CD4-positive, alpha-beta memory T cell (primary cell): ENCODE results near the gene KMT2B. TPM values are rescaled to one million over a fixed set of nuclear protein-coding genes. Genes with fewer than 3 reads are reported as not detected.

Experiments
- CTCF ChIA-PET: fragments of 350-600 bp; sonication (Branson Sonifier 250); formaldehyde crosslinking; loops from one replicate; lab custom pipeline; 2021; ENCODE audit warnings: inconsistent platforms; ENCODE audit not compliant: partially characterized antibody; lab: Charles Lee
- POLR2A ChIA-PET: fragments of 350-600 bp; sonication (Branson Sonifier 250); formaldehyde crosslinking; loops from one replicate; lab custom pipeline; 2021; ENCODE audit not compliant: partially characterized antibody; lab: Charles Lee
- DNase-seq, 5 donors: peaks; one replicate each; pipeline versions ENCODE4 v3.0.0 to v3.0.0-alpha.2; 2020 to 2022; ENCODE audit warnings: mixed read lengths in 1 of 5
- H3K27ac ChIP-seq: one replicate; pipeline ENCODE4 v1.7.0; 2013; ENCODE audit warnings: low read depth, low read length
- H3K27me3 ChIP-seq: 2 replicates; pipeline ENCODE4 v1.7.0; 2013; ENCODE audit warnings: mild to moderate bottlenecking, low read length, moderate library complexity; ENCODE audit not compliant: insufficient read depth
- H3K36me3 ChIP-seq: 2 replicates; pipeline ENCODE4 v1.7.0; 2013; ENCODE audit warnings: mild to moderate bottlenecking, low read length, moderate library complexity; ENCODE audit not compliant: insufficient read depth
- H3K4me1 ChIP-seq: 2 replicates; pipeline ENCODE4 v1.7.0; 2013; ENCODE audit warnings: mild to moderate bottlenecking, low read length, moderate library complexity; ENCODE audit not compliant: insufficient read depth
- H3K4me3 ChIP-seq, 2 donors: one replicate each; pipeline ENCODE4 v1.7.0; 2013; ENCODE audit warnings: low read length in 2 of 2, mild to moderate bottlenecking in 1 of 2
- H3K9me3 ChIP-seq, 2 donors: one replicate each; pipeline ENCODE4 v1.7.0; 2013; ENCODE audit warnings: low read length in 2 of 2, control low read depth in 1 of 2; ENCODE audit not compliant: control insufficient read depth in 1 of 2
- H3K27ac Mint-ChIP-seq, 7 donors: one replicate each; pipeline ENCODE4 v1.8.0; 2020 to 2021; ENCODE audit warnings: mixed read lengths in 7 of 7, mild to moderate bottlenecking in 6 of 7, inconsistent platforms in 3 of 7, moderate library complexity in 3 of 7
- H3K27me3 Mint-ChIP-seq, 2 donors: one replicate each; pipeline ENCODE4 v1.8.0; 2020 to 2021; ENCODE audit warnings: mixed read lengths in 2 of 2
- H3K36me3 Mint-ChIP-seq, 2 donors: one replicate each; pipeline ENCODE4 v1.8.0; 2020 to 2021; ENCODE audit warnings: mixed read lengths in 2 of 2, inconsistent platforms in 1 of 2, mild to moderate bottlenecking in 1 of 2
- H3K4me1 Mint-ChIP-seq, 4 donors: one replicate each; pipeline ENCODE4 v1.8.0; 2020 to 2021; ENCODE audit warnings: mixed read lengths in 4 of 4, mild to moderate bottlenecking in 1 of 4
- H3K4me3 Mint-ChIP-seq, 8 donors: one replicate each; pipeline ENCODE4 v1.8.0; 2020 to 2021; ENCODE audit warnings: mixed read lengths in 8 of 8, mild to moderate bottlenecking in 7 of 8, moderate library complexity in 6 of 8, inconsistent platforms in 3 of 8
- H3K9me3 Mint-ChIP-seq, 8 donors: one replicate each; pipeline ENCODE4 v1.8.0; 2020 to 2021; ENCODE audit warnings: mixed read lengths in 8 of 8, mild to moderate bottlenecking in 5 of 8, inconsistent platforms in 3 of 8, moderate library complexity in 1 of 8
- intact Hi-C: fragments of 100-400 bp; cut with micrococcal nuclease; formaldehyde crosslinking; loops from one replicate; pipeline ENCODE4 v1.15.1; 2023
- polyA plus RNA-seq, 2 donors: library from polyadenylated mRNA; unstranded; fragments of 300-500 nt; fragmentation: Illumina TruSeq; gene quantifications; one replicate each; pipeline ENCODE4 v1.2.3, GENCODE V29; 2021
- total RNA-seq, 2 experiments: library from RNA; stranded (reverse); gene quantifications; one replicate each; pipeline ENCODE4 v1.2.3, GENCODE V29; 2021

Gene KMT2B
- total and polyA plus RNA-seq, 4 experiments from 2014 or later = 2.8 to 84.3 (median 83.4) TPM; not detected in 1

DNA sequence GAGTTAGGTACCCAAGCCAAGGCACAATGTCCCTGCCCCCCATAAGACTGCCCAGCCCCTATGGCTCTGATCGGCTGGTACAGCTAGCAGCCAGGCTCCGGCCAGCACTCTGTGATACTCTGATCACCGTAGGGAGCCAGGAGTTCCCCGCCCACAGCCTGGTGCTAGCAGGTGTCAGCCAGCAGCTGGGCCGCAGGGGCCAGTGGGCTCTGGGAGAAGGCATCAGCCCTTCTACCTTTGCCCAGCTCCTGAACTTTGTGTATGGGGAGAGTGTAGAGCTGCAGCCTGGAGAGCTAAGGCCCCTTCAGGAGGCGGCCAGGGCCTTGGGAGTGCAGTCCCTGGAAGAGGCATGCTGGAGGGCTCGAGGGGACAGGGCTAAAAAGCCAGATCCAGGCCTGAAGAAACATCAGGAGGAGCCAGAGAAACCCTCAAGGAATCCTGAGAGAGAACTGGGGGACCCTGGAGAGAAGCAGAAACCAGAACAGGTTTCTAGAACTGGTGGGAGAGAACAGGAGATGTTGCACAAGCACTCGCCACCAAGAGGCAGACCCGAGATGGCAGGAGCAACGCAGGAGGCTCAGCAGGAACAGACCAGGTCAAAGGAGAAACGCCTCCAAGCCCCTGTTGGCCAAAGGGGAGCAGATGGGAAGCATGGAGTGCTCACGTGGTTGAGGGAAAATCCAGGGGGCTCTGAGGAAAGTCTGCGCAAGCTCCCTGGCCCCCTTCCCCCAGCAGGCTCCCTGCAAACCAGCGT is 3.0 kb upstream of the KMT2B start:
- Histone ChIP-seq H3K9me3 (no peaks in the 10 kb centered on the region), H3K4me1 (peaks cover 78% of the 10 kb centered on the region), H3K36me3 (no peaks in the 10 kb centered on the region), H3K27ac (peak overlapping the region; percentile 63), H3K4me3 (no peak overlapping the region), H3K27me3 (no peaks in the 10 kb centered on the region)
- H3K36me3 Mint-ChIP-seq = peaks cover 0 to 5% of the 10 kb centered on the region in 2 donors
- peaks cover 0 to 1% (median 0%) of the 10 kb centered on the region in 8 donors for H3K9me3 Mint-ChIP-seq
- peak overlapping the region; percentile 38 to 98 (median 91) for H3K27ac Mint-ChIP-seq
- ChIA-PET CTCF (interaction anchor here (0.6 to 6.0 kb wide), 6 partner anchors 11 to 55 kb away, joined by 3 to 54 read pairs (median 4); partner anchors contain the start of gene LIN37), POLR2A (interaction anchor here (1.2 to 6.3 kb wide), 4 partner anchors 12 to 30 kb away, joined by 3 to 61 read pairs (median 8); partner anchors contain the start of genes PSENEN, U2AF1L4 and ZBTB32)
- no peak for DNase-seq
- H3K4me1 Mint-ChIP-seq = peaks cover 49 to 82% (median 65%) of the 10 kb centered on the region in 4 donors
- intact Hi-C loops = no loop called here
- no peaks in the 10 kb centered on the region for H3K27me3 Mint-ChIP-seq
- H3K4me3 Mint-ChIP-seq = peak overlapping the region; percentile 48 to 82 (median 66)

DNA sequence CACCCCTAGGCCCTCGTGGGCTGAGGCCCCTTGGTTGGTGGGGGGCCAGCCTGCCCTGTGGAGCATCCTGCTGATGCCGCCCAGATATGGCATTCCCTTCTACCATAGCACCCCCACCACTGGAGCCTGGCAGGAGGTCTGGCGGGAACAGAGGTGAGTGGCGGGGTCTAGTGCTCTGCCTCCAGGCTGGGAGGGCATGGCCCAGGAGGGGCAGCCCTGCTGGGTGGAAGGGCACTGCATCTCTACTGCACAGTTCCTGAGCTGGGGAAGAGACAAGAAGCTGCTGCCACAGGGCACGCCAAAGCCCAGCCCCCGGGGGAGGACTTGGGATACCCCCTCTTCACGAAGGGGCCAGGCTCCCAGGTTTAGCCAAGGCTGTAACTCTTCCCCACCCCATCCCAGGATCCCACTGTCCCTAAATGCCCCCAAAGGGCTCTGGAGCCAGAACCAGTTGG is 2.4 kb upstream of the KMT2B start:
- ChIA-PET POLR2A (interaction anchor here (1.0 to 6.3 kb wide), 6 partner anchors 9 to 33 kb away, joined by 3 to 61 read pairs (median 4); partner anchors contain the start of genes IGFLR1, LIN37 and ZBTB32), CTCF (interaction anchor here (0.6 to 6.0 kb wide), 7 partner anchors 12 to 206 kb away, joined by 3 to 54 read pairs (median 4); partner anchors contain the start of gene LIN37)
- H3K4me1 ChIP-seq = peaks cover 76% of the 10 kb centered on the region
- Mint-ChIP-seq H3K36me3 (peaks cover 4 to 7% of the 10 kb centered on the region in 2 donors), H3K9me3 (peaks cover 0 to 1% (median 0%) of the 10 kb centered on the region in 8 donors), H3K4me1 (peaks cover 51 to 80% (median 66%) of the 10 kb centered on the region in 4 donors), H3K4me3 (peak overlapping the region in 3 of 8 donors; percentile 92 to 99 (median 94)), H3K27ac (peak overlapping the region in 6 of 7 donors; percentile 61 to 99 (median 92)), H3K27me3 (no peaks in the 10 kb centered on the region)
- peak overlapping the region; percentile 71 for H3K27ac ChIP-seq
- peak overlapping the region; percentile 68 to 81 for H3K4me3 ChIP-seq
- no peaks in the 10 kb centered on the region for H3K27me3 ChIP-seq
- no peaks in the 10 kb centered on the region for H3K9me3 ChIP-seq
- intact Hi-C loops = no loop called here
- H3K36me3 ChIP-seq = peaks cover 3% of the 10 kb centered on the region
- no peak for DNase-seq

DNA sequence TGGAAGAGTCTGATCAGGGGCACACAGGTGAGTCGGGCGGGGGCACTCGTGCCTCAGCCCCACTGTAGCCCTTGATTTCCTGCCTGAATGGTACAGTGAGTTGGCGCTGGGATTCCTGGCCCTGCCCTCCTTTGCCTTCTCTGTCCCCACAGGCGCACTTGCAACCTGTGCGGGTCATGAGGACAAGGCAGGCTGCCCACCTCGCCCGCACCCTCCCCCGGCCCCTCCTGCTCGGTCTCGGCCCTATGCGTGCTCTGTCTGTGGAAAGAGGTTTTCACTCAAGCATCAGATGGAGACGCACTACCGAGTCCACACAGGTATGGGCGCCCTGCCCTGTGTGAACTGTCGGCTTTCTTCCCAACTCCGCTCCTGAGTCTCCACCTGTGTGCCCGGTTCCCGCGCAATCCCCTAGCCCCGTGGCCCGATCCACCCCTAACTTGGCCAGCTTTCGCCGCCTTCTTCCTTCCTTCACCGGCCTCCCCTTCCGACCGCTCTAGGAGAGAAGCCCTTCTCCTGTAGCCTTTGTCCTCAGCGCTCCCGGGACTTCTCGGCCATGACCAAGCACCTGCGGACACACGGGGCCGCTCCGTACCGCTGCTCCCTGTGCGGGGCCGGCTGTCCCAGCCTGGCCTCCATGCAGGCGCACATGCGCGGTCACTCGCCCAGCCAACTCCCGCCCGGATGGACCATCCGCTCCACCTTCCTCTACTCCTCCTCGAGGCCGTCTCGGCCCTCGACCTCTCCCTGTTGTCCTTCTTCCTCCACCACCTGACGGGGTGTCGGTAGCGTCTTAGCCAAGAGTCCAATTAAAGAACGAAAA is 1.6 kb upstream of the KMT2B start:
- Histone ChIP-seq H3K9me3 (no peaks in the 10 kb centered on the region), H3K27ac (peak overlapping the region; percentile 71), H3K4me3 (peak overlapping the region; percentile 68 to 81), H3K36me3 (peaks cover 4% of the 10 kb centered on the region), H3K4me1 (peaks cover 68% of the 10 kb centered on the region), H3K27me3 (no peaks in the 10 kb centered on the region)
- Mint-ChIP-seq H3K9me3 (peaks cover 0 to 1% (median 0%) of the 10 kb centered on the region in 8 donors), H3K27me3 (no peaks in the 10 kb centered on the region), H3K27ac (peak overlapping the region; percentile 90 to 99 (median 94)), H3K36me3 (peaks cover 4 to 8% of the 10 kb centered on the region in 2 donors), H3K4me3 (peak overlapping the region; percentile 91 to 99 (median 94)), H3K4me1 (peaks cover 47 to 72% (median 59%) of the 10 kb centered on the region in 4 donors)
- POLR2A ChIA-PET = interaction anchor here (0.6 to 6.3 kb wide), 7 partner anchors 10 to 32 kb away, joined by 3 to 61 read pairs (median 4); partner anchors contain the start of genes IGFLR1, LIN37, PSENEN and U2AF1L4
- peak in 2 of 5 donors; percentile 27 to 56 for DNase-seq
- CTCF ChIA-PET = interaction anchor here (0.7 to 6.0 kb wide), 6 partner anchors 13 to 206 kb away, joined by 3 to 54 read pairs (median 4); partner anchors contain the start of gene LIN37
- intact Hi-C loops = no loop called here

DNA sequence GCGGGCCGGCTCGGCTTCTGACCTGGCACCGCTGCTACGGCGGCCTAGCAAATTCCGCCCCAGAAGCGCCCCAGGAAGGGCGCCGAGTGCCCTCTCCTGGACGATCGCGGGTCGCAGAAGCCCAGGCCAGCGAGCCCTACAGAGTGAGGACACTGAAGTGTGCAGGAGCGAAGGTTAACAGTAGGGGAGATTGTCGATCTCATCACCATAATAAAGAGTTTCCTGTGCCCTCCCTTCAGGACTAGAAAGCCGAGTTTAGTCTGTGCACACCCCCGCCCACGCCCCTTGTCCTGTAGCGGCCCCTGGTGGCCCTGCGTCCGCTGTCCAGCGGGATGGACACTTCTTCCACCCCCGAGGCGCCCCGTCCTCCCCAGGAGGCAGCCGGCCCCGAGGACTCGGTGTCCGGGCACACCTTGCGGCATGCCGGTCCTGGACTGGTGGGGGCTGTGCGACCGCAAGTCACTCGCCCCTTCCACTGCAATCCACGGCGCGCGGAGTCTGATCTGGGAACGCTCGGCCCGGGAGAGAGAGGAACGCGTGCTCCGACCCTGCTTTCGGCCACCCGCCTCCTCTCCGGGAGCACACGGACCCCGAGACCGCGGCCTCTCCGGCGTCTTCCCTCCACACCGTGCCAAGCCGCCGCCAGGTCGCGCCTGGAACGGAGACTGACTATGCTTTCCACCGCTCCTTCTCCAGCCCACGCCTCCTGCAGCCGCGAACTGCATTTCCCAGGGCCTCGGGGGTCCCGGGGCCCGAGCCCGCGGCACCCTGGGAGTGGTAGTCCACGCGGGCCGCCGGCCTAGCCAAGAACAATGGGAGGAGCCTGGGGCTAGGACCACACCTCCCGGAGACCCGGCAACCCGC is 770 bp upstream of the KMT2B start:
- POLR2A ChIA-PET = interaction anchor here (1.5 to 6.3 kb wide), 9 partner anchors 10 to 183 kb away, joined by 4 to 61 read pairs (median 16); partner anchors contain the start of genes IGFLR1, LIN37, NFKBID and PSENEN
- peaks cover 4 to 14% of the 10 kb centered on the region in 2 donors for H3K36me3 Mint-ChIP-seq
- Histone ChIP-seq H3K36me3 (peaks cover 12% of the 10 kb centered on the region), H3K27me3 (no peaks in the 10 kb centered on the region), H3K4me1 (peaks cover 59% of the 10 kb centered on the region), H3K27ac (peak overlapping the region; percentile 71), H3K4me3 (peak overlapping the region; percentile 68 to 81), H3K9me3 (no peaks in the 10 kb centered on the region)
- H3K27ac Mint-ChIP-seq = peak overlapping the region; percentile 90 to 99 (median 94)
- H3K27me3 Mint-ChIP-seq = no peaks in the 10 kb centered on the region
- H3K9me3 Mint-ChIP-seq = peaks cover 0 to 1% (median 0%) of the 10 kb centered on the region in 8 donors
- DNase-seq = peak; percentile 97 to 99 (median 98)
- peak overlapping the region; percentile 91 to 99 (median 94) for H3K4me3 Mint-ChIP-seq
- peaks cover 44 to 71% (median 55%) of the 10 kb centered on the region in 4 donors for H3K4me1 Mint-ChIP-seq
- intact Hi-C loops = loop anchor here (1.0 kb wide), 12 partner anchors 15 to 337 kb away; partner anchors contain the start of genes COX6B1, NFKBID, PROSER3 and PSENEN
- CTCF ChIA-PET = interaction anchor here (1.9 to 6.0 kb wide), 2 partner anchors 23 kb away, joined by 6 to 54 read pairs; no protein-coding TSS in a partner anchor

DNA sequence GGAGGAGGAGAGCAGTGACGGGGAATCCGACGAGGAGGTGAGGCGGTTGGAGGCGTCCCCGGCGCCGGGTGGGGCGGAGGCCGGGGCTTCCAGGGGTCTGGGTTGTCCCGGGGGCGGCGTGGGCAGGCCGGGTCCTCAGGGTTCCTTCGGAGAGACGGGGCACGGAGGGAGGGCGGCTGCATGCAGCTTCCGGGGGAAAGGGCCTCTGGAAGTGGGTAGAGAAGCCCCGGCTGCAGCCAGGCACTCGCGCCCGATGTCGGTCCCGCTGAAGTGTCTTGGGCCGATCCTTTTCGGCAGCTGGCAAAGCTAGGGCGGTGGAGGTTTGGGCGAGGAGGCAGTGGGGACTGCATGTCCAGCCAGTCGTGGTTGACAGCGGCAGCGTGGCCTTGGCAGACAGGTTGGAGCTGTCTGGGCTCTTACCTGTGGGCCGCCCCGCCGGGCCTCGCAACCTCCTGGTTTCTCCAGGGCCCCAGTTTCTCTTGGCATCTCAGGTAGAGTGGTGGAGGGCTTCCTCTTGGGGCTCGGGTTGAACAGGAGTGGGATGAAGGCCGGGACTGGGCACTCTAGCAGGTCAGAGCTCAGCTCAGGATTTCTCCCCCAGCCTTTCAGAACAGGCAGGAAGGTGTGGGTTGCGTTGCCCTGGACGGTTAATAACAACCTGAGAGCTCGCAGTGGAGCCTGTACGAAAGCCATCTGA is 690 bp downstream of the KMT2B start:
- ChIA-PET POLR2A (interaction anchor here (0.7 to 4.4 kb wide), 10 partner anchors 9 to 182 kb away, joined by 3 to 51 read pairs (median 14); partner anchors contain the start of genes IGFLR1, LIN37, NFKBID and PSENEN), CTCF (interaction anchor here (0.7 to 1.9 kb wide), 4 partner anchors 18 to 26 kb away, joined by 3 to 6 read pairs (median 4); no protein-coding TSS in a partner anchor)
- Mint-ChIP-seq H3K4me3 (peak overlapping the region; percentile 90 to 97 (median 92)), H3K4me1 (peaks cover 32 to 63% (median 43%) of the 10 kb centered on the region in 4 donors), H3K27ac (peak overlapping the region; percentile 78 to 96 (median 92)), H3K27me3 (no peaks in the 10 kb centered on the region), H3K36me3 (peaks cover 8 to 27% of the 10 kb centered on the region in 2 donors), H3K9me3 (peaks cover 0 to 1% (median 0%) of the 10 kb centered on the region in 8 donors)
- peak; percentile 37 to 59 (median 47) for DNase-seq
- intact Hi-C loops = no loop called here
- H3K27ac ChIP-seq = peak overlapping the region; percentile 65
- H3K9me3 ChIP-seq = no peaks in the 10 kb centered on the region
- peaks cover 26% of the 10 kb centered on the region for H3K36me3 ChIP-seq
- peak overlapping the region; percentile 17 to 78 for H3K4me3 ChIP-seq
- peaks cover 45% of the 10 kb centered on the region for H3K4me1 ChIP-seq
- no peaks in the 10 kb centered on the region for H3K27me3 ChIP-seq
